Measurements from ENCODE around the gene ZNFX1.

ZNFX1 gene

GRCh38 chr20:49286689-49287551 is 9.1 kb upstream of the ZNFX1 start:
- Histone ChIP-seq H3K4me3 (no peak overlapping the region), H3K36me3 (peaks cover 94 to 98% (median 96%) of the 10 kb centered on the region in 3 donors), H3K4me1 (peaks cover 0 to 42% (median 11%) of the 10 kb centered on the region in 4 donors), H3K9me3 (peaks cover 0 to 29% (median 28%) of the 10 kb centered on the region in 3 donors), H3K27ac (no peak overlapping the region), H3K27me3 (no peaks in the 10 kb centered on the region)
- TF ChIP-seq CTCF (IDR thresholded peaks at IDR 0.05), result no peak
- intact Hi-C loops (cut with DNase I; ENCODE audit: low total_unique reads), result no loop called here
- no peak for DNase-seq

GRCh38 chr20:49285813-49286494 is 8.1 kb upstream of the ZNFX1 start:
- intact Hi-C loops (cut with DNase I; ENCODE audit: low total_unique reads), result no loop called here
- peaks cover 0 to 52% (median 12%) of the 10 kb centered on the region in 4 donors for H3K4me1 ChIP-seq
- no peak for TF ChIP-seq CTCF (IDR thresholded peaks at IDR 0.05)
- peaks cover 0 to 29% (median 28%) of the 10 kb centered on the region in 3 donors for H3K9me3 ChIP-seq
- H3K4me3 ChIP-seq, result no peak overlapping the region
- no peak for DNase-seq
- no peaks in the 10 kb centered on the region for H3K27me3 ChIP-seq
- H3K36me3 ChIP-seq, result peaks cover 95 to 98% (median 96%) of the 10 kb centered on the region in 3 donors
- H3K27ac ChIP-seq, result no peak overlapping the region

- intact Hi-C loops (cut with DNase I; ENCODE audit: low total_unique reads), result no loop called here
- Histone ChIP-seq H3K27ac (no peak overlapping the region), H3K36me3 (peaks cover 95 to 98% (median 96%) of the 10 kb centered on the region in 3 donors), H3K4me1 (peaks cover 0 to 59% (median 17%) of the 10 kb centered on the region in 4 donors), H3K4me3 (no peak overlapping the region), H3K9me3 (peaks cover 0 to 33% (median 29%) of the 10 kb centered on the region in 3 donors), H3K27me3 (no peaks in the 10 kb centered on the region)
- TF ChIP-seq CTCF (IDR thresholded peaks at IDR 0.05), result no peak
- DNase-seq, result no peak
Measured at GRCh38 chr20:49285233-49285668, 7.4 kb upstream of the ZNFX1 start.

- no peak overlapping the region for H3K4me3 ChIP-seq
- peaks cover 0 to 63% (median 22%) of the 10 kb centered on the region in 4 donors for H3K4me1 ChIP-seq
- H3K27ac ChIP-seq, result no peak overlapping the region
- H3K36me3 ChIP-seq, result peaks cover 95 to 98% (median 96%) of the 10 kb centered on the region in 3 donors
- no peaks in the 10 kb centered on the region for H3K27me3 ChIP-seq
- no peak for DNase-seq
- TF ChIP-seq CTCF (IDR thresholded peaks at IDR 0.05), result no peak
- peaks cover 0 to 33% (median 29%) of the 10 kb centered on the region in 3 donors for H3K9me3 ChIP-seq
- intact Hi-C loops (cut with DNase I; ENCODE audit: low total_unique reads), result no loop called here
Measured at GRCh38 chr20:49284818-49285217, 7.0 kb upstream of the ZNFX1 start.

GRCh38 chr20:49283703-49284625 is 6.1 kb upstream of the ZNFX1 start:
- H3K4me3 ChIP-seq, result no peak overlapping the region
- peaks cover 0 to 72% (median 23%) of the 10 kb centered on the region in 4 donors for H3K4me1 ChIP-seq
- DNase-seq, result no peak
- H3K36me3 ChIP-seq, result peaks cover 88 to 95% (median 92%) of the 10 kb centered on the region in 3 donors
- intact Hi-C loops (cut with DNase I; ENCODE audit: low total_unique reads), result no loop called here
- no peak overlapping the region for H3K27ac ChIP-seq
- no peaks in the 10 kb centered on the region for H3K27me3 ChIP-seq
- peaks cover 0 to 33% (median 29%) of the 10 kb centered on the region in 3 donors for H3K9me3 ChIP-seq
- no peak for TF ChIP-seq CTCF (IDR thresholded peaks at IDR 0.05)
